OCI-LY1 (cell line): ENCODE results near the gene KIAA2012.

Source experiments
- H2AFZ ChIP-seq: fragments of 200-600 bp; sonication (generic), shearing (Covaris generic); 2 replicates; pipeline ENCODE4 v1.6.0; 2014; ENCODE audit warnings: antibody characterized with exemption, mild to moderate bottlenecking, low read length
- H3F3A ChIP-seq: fragments of 200-600 bp; sonication (generic), shearing (Covaris generic); 2 replicates; pipeline ENCODE4 v1.6.0; 2014; ENCODE audit warnings: mild to moderate bottlenecking, antibody characterized with exemption, low read length, moderate library complexity; ENCODE audit not compliant: insufficient read depth
- H3K27ac ChIP-seq: fragments of 200-600 bp; sonication (generic); 2 replicates; pipeline ENCODE4 v1.5.1; 2014; ENCODE audit warnings: low read length, mixed run types, mild to moderate bottlenecking, low read depth; ENCODE audit not compliant: poor library complexity, severe bottlenecking
- H3K27me3 ChIP-seq: fragments of 200-600 bp; sonication (generic); 2 replicates; pipeline ENCODE4 v1.6.0; 2014; ENCODE audit warnings: antibody characterized with exemption, mild to moderate bottlenecking, low read length, moderate library complexity; ENCODE audit not compliant: insufficient read depth
- H3K36me3 ChIP-seq: fragments of 200-600 bp; sonication (generic); 2 replicates; pipeline ENCODE4 v1.6.1; 2014; ENCODE audit warnings: mild to moderate bottlenecking, antibody characterized with exemption, low read length, moderate library complexity, mixed read lengths; ENCODE audit not compliant: insufficient read depth
- H3K4me1 ChIP-seq: fragments of 200-600 bp; sonication (generic); 2 replicates; pipeline ENCODE4 v1.5.1; 2014; ENCODE audit warnings: mild to moderate bottlenecking, low read length, moderate library complexity; ENCODE audit not compliant: insufficient read depth, severe bottlenecking
- H3K4me2 ChIP-seq: fragments of 200-600 bp; sonication (generic), shearing (Covaris generic); 2 replicates; pipeline ENCODE4 v1.6.1; 2014; ENCODE audit warnings: low read length
- H3K4me3 ChIP-seq: fragments of 200-600 bp; sonication (generic); 2 replicates; pipeline ENCODE4 v1.5.1; 2014; ENCODE audit warnings: low read length, low read depth, mild to moderate bottlenecking, mixed read lengths; ENCODE audit not compliant: poor library complexity, severe bottlenecking
- H3K79me2 ChIP-seq: fragments of 200-600 bp; shearing (Covaris generic); 2 replicates; pipeline ENCODE4 v1.6.1; 2016; ENCODE audit warnings: mixed run types, low read length, mixed read lengths; ENCODE audit not compliant: insufficient read depth
- H3K9ac ChIP-seq: fragments of 200-600 bp; sonication (generic), shearing (Covaris generic); 2 replicates; pipeline ENCODE4 v1.6.1; 2014; ENCODE audit warnings: mild to moderate bottlenecking, low read length, mixed read lengths
- H3K9me2 ChIP-seq: fragments of 200-600 bp; sonication (generic), shearing (Covaris generic); 2 replicates; pipeline ENCODE4 v1.6.1; 2014; ENCODE audit warnings: low read depth, mild to moderate bottlenecking, low read length, mixed read lengths
- H3K9me3 ChIP-seq: fragments of 200-600 bp; shearing (Covaris generic); 2 replicates; pipeline ENCODE4 v1.6.1; 2014; ENCODE audit warnings: low read length, mixed read lengths
- H4K20me1 ChIP-seq: fragments of 200-600 bp; sonication (generic), shearing (Covaris generic); 2 replicates; pipeline ENCODE4 v1.6.0; 2016; ENCODE audit warnings: mild to moderate bottlenecking, low read length; ENCODE audit not compliant: insufficient read depth
- CTCF ChIP-seq: fragments of 200-600 bp; sonication (generic), shearing (Covaris generic); IDR thresholded peaks from 2 replicates; pipeline ENCODE4 v1.5.1; 2017; ENCODE audit warnings: mild to moderate bottlenecking, antibody characterized with exemption, low read length, moderate library complexity, mixed read lengths
- EZH2 ChIP-seq: fragments of 200-600 bp; sonication (generic), shearing (Covaris generic); IDR thresholded peaks from 2 replicates; pipeline ENCODE4 v1.8.0; 2017; ENCODE audit warnings: borderline replicate concordance, mixed run types, mild to moderate bottlenecking, antibody characterized with exemption, low read length, moderate library complexity, mixed read lengths

Gene KIAA2012

GRCh38 chr2:202112041-202112440, 39.0 kb downstream of the KIAA2012 start:
- Histone ChIP-seq H3K27ac (no peak overlapping the region), H3K9me3 (no peaks in the 10 kb centered on the region), H2AFZ (no peak overlapping the region), H3K4me1 (no peaks in the 10 kb centered on the region), H3K9me2 (no peaks in the 10 kb centered on the region), H3K4me2 (no peak overlapping the region), H3K79me2 (no peaks in the 10 kb centered on the region), H3K36me3 (no peaks in the 10 kb centered on the region), H3K9ac (no peak overlapping the region), H3F3A (no peaks in the 10 kb centered on the region), H4K20me1 (no peaks in the 10 kb centered on the region), H3K27me3 (peaks cover 8% of the 10 kb centered on the region; the same call in 1 of the 2 replicates), H3K4me3 (no peak overlapping the region)
- no peak for TF ChIP-seq EZH2
- no peak for TF ChIP-seq CTCF

GRCh38 chr2:202113571-202114142, 40.6 kb downstream of the KIAA2012 start:
- Histone ChIP-seq H3K36me3 (no peaks in the 10 kb centered on the region), H3K9ac (no peak overlapping the region), H3K4me3 (no peak overlapping the region), H4K20me1 (no peaks in the 10 kb centered on the region), H3K9me3 (no peaks in the 10 kb centered on the region), H3K79me2 (no peaks in the 10 kb centered on the region), H3K4me1 (no peaks in the 10 kb centered on the region), H3K4me2 (no peak overlapping the region), H3K27ac (no peak overlapping the region), H2AFZ (no peak overlapping the region), H3F3A (no peaks in the 10 kb centered on the region), H3K27me3 (peaks cover 8% of the 10 kb centered on the region; the same call in 1 of the 2 replicates), H3K9me2 (no peaks in the 10 kb centered on the region)
- TF ChIP-seq CTCF, result no peak
- TF ChIP-seq EZH2, result no peak

- no peak overlapping the region for H3K4me2 ChIP-seq
- no peak for TF ChIP-seq EZH2
- no peak for TF ChIP-seq CTCF
- no peak overlapping the region for H3K27ac ChIP-seq
Observed at GRCh38 chr2:202114291-202114690, 41.2 kb downstream of the KIAA2012 start.

More at GRCh38 chr2:202114291-202114690, 41.2 kb downstream of the KIAA2012 start:
- Histone ChIP-seq H3K27me3 (peaks cover 1% of the 10 kb centered on the region; the same call in 1 of the 2 replicates), H3K4me3 (no peak overlapping the region), H3K9me2 (no peaks in the 10 kb centered on the region), H2AFZ (no peak overlapping the region), H3K9ac (no peak overlapping the region), H3K36me3 (no peaks in the 10 kb centered on the region), H3K4me1 (no peaks in the 10 kb centered on the region), H4K20me1 (no peaks in the 10 kb centered on the region), H3K79me2 (no peaks in the 10 kb centered on the region), H3K9me3 (no peaks in the 10 kb centered on the region), H3F3A (no peaks in the 10 kb centered on the region)
